CD4-positive, alpha-beta T cell treated with Interferon gamma for 1 hour (primary cell): Measurements from ENCODE around the gene TPX2.
A peak's percentile ranks its signal among the peaks of the same experiment; 100 is the strongest.

Experiments used
- DNase-seq: peaks from one replicate; pipeline ENCODE4 v3.0.0-alpha.2; 2020

TPX2 gene

DNA sequence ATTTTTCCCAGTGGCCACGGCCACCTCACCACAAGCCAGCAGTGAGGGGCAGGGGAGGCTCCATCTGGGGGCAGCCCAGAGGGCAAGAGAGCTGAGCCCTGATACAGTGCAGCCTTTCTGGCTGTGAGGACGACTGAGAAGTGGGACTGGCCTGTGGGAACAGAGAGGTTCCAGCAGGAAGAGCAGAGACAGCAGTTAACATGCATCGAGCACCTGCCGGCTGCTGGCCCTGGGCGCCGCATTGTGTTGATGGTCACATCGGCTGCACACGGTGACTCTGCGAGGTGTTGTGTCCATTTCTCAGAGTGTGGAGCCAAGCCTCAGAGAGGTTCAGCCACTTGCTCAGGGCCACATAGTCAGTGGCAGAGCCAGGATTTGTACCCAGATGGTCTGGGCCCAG lies 96.5 kb downstream of the TPX2 start:
- no peak for DNase-seq

DNA sequence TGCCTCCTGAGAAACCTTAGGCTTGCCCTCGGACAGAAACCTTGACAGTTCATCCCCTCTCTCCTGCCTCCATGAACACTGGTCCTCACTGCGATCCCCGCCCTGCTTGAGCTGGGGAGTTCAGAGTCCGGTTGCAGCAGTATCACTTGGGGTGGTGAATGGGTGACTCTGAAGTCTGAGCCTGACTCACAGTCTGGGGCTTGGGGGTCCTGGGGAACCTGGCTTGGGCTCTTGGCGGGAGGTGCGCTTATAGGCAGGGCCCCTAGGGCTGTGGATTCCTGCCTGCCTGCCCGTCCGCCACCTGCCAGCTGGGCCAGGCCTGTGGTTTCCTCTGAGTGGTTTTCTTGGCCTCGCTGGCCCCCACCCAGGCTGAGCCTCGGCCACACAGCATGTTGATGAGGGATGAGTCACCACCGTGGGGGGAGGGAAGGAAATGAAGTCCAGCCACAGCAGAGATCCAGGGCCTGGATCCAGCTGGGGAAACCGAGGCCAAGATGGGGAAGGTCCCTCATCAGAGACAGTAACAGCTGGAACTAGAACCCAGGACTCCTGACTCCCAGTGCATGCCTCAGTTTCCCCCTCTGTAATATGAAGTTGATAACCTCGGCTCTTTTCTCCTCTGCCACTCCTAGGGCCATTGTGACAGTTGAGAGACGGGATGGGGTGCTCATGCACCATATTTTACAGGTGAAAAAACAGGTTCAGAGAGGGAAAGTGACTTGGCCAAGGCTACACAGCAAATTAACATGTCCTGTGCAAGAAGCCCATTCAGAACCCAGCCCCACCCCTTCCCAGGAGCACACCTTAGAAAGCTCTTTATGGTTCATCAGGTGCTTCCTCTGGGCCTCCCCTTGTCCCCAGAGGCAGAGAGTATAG lies 97.1 kb downstream of the TPX2 start:
- DNase-seq = peak; percentile 68

DNA sequence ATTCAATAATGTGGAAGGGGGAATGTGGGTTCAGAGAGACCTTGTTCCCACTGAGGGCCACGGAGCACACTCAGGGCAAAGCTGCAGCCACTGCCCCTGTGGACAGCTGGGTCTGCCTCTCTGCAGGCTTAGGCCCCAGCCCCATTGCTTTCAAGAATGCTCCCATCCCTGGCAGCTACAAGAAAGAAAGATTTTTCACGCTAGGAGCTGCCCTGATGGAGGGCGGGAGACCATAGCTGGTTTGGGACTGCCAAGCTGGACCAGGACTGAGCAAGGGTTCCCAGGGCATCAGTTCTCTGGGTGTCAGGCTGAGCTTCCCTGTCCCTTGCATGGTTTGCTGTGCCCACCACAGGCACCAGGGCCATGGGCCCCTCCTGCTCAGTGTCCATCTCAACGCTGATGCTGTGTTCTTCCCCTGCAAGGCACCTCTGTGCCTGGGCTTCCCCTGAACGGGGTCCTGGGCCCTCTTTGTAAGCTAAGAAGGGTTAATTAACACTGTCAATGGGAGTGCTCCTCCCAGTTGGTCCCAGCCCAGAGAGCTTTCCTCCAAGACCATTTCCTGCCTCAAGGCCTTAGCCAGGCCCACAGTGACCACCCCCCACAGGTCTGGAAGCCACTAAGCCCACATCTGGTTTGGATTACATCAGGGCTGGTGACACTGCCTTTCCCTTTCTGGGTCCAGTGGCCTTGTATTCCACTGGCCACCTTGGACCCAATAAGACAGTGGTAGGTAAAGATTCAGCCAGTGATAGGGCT lies 97.9 kb downstream of the TPX2 start:
- no peak for DNase-seq

DNA sequence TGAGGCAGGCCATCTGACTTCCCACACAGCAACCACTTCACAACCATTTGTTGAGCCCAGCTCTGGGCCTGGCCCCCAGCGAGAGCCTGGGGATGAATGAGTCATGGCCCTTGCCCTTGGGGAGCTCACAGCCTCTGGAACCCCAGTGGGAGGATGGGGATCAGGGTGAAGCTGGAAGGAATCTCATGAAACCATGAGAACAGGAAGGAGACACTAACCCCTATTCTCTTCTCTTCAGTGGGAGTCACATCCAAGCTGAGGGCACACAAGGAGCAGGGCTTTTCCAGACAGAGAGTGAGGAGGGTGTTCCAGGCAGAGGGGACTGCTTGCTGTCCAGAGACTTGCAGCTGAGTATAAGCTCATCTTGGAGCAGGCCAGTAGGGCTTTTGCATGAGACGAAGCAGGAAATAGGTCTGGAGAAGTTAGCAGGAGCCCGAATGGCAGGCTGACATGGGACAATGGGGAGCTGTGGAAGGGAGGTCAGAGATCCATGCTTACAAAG lies 98.9 kb downstream of the TPX2 start:
- DNase-seq = no peak

DNA sequence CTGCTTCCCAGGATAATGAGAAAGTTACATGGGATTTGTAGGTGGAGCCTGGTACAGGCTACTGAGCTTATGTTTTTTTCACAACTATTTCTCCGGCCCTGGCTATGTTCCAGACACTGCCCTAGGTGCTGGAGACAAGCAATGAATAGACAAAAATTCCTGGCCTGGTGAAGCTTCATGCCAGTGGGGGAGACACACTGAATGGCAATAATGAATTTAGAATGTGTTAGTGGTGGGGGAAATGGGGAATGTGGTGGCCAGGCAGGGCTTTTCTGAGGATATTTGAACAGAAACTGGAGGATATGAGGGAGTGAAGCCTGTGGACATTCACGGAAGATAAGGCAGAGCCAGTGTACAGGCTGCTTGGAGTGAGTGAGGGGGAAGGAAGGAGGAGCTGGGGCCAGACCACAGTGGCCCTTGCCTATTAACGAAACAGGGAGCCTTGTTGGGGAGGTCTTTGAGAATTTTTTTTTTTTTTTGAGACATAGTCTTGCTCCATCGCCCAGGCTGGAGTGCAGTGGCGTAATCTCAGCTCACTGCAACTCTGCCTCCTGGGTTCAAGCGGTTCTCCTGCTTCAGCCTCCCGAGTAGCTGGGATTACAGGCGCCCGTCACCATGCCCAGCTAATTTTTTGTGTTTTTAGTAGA lies 99.7 kb downstream of the TPX2 start:
- no peak for DNase-seq

DNA sequence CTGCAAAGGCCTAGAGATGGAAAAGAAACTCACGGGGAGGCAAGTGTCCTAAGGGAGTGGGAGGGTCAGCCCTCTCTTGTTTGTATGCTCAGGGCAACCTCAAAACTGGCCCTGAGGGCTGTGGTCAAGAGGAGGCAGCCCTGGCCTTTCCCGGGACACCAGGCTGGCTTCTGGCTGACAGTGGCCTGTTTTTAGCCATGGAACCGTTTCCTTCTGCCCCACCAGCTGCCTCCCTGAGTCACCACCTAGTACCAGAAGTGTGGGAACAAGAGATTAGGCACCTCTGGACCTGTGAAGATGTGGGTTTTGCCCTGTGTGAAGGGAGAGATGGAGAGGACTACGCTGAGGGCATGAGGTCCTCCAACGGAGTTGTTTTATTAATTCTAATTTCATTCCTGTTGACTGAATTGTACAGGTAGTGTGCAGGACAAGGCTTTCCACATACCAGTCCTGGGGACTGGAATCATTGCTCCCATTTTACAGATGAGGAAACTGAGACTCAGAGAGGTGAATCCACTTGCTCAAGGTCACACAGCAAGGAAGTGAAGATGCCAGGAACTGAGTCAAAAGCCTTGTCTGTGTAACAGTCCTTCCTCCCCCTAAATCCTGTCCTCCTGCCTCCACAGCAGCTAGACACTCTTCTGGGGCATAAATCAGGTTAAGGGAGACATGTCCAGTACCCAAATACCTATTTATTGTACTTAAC lies 100.8 kb downstream of the TPX2 start:
- no peak for DNase-seq

DNA sequence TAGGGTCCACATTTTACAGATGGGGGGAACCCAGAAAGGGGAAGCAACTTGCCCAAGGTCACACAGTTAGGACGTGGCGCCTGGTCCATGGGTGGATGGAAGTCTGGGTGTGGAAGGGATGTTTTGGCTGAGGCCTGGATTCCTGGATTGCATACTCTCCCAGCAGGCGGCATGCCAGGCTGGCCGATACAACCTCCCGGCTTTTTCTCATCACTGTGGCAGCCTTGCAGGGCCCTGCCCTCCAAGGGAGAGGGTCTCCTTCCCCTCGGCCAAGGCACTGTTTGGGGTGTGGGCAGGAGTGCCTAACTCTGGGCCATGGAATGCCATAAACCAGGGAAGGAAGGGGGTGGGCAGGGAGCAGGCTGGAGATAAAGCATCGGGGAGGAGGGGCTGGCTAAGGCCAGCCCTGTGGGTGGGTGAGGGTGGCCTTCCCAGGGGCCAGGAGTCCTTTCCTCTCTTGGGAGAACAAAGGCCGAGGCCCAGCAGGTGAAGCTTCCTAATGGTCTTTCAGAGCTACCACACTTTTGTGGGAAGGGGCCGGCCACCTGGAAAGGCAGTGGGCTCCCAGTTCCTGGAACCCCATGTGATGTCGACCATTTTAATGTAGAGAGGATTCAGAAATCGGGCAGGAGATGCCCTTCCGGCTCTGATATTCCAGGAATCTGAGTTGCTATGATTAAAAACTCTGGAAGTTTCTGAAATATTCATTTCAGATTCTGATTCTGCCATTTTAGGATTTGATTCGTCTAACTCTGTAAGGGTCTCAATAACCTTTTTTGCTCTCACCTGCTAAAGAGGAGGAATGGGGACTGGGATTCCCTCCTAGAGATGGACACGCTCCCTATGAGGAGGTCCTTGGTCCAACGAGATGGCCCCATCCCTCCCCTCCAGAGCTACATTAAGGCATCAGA lies 102.1 kb downstream of the TPX2 start:
- DNase-seq = no peak

DNA sequence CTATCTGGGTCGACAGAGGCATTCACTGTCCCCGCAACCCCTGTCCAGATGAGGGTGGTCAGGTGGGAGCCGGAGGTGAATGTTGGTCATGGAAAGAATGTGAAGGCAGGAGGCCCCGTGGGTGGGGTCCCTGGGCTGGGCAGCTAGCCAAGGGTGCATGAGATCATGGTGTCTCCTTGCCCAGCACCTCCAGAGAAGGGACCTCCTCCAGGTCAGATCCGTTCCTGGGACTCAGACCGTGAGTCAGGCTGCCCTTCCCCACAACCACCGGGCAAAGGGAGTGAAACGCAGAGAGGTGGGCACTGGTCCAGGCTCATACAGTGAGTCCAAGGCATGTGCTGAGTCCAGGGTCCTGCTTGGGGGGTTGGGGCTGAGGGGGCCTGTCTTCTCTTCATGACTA lies 102.8 kb downstream of the TPX2 start:
- no peak for DNase-seq

DNA sequence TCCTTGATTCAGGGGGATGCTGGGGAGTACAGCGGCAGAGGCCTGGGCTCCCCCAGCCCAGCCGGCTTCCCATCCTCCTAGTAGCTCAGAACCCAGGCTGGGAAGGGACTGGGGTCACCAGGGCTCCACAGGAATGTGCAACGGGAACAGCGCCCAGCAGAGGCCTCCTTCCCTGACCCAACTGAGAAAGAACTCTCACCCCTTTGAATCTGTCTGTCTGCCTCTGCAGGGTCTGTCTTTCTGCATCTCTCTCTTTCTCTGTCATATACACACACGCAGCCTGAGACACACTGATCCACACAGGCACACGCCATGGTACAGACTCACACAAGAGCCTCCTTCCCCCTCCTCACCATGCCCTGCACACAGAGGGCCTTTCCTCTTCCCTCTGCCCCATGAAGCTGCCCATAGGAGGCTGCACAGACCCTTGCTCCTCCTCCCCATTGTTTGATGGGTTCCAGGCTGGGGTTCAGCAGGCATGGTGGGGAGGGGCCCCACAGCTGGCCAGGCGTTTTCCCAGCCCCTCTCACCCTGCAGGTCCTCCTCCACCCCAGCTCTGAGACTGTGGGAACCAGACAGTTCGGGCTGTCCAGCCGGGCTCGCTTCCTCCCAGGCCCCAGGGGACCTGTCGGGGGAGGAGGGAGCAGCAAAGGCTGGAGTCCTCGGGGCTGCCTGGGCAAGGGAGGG lies 103.5 kb downstream of the TPX2 start:
- DNase-seq = no peak

DNA sequence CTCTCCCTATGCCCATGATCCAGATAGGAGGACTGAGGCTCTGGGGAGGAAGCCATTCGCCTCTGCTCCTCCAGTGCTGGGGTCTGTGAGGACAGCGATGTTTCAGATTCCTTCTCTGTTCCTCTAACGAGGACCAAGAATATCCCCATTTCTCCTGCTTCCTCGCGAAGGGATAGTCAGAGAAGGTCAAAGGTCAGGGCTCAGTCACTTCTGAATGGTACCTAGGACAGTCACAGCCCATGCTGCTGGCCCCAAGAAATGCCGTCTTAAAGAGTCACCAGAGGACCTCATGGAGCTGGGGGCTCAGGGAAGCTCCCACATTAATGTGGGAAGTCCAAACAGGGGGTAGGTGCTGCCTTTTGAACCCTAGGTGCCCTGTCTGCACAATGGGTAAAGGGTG lies 104.2 kb downstream of the TPX2 start:
- DNase-seq = no peak

DNA sequence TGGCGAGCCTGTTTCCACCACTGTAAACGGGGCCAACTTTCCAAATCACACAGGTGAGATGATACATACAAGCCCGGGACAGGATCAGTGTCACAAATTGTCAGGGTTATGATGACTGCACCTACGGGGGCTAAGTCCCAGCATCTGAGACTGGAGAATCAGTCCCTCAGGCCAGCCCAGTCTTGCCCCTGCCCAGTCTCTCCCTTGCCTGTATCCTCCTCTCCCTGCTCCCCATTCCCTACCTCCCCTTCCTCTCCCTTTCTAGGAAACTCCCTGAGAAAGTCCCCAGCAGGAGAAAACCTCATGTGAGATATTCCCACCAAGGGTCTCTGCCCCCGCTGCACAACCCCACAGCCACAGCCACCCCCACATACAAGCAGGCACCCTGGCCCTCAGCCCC lies 104.8 kb downstream of the TPX2 start:
- DNase-seq = no peak

DNA sequence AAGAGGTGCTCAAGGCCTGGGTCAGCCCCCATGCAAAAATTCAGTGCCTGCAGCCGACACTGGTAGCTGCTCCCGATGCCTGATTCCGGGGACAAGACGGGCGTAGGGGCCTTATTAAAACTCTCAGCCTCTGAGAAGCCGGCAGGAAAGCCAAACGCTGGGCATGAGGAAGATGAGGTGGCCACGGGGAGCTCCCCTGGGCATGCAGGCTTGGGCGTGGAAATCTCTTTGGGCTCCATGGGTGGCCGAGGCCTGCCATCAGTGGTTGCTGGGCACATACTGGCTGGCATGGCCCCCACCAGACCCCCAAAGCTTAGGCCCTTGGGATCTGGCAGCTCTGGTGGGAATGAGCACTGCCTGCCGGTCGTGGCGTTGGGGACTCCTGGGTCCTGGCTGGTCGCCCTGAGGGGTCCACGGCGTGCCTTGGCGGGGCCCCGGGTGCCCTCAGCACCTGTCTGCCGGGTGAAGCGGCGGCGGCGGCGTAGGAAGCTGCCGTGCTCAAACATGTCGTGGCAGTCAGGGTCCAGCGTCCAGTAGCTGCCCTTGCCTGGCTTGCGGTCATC lies 105.7 kb downstream of the TPX2 start:
- no peak for DNase-seq

DNA sequence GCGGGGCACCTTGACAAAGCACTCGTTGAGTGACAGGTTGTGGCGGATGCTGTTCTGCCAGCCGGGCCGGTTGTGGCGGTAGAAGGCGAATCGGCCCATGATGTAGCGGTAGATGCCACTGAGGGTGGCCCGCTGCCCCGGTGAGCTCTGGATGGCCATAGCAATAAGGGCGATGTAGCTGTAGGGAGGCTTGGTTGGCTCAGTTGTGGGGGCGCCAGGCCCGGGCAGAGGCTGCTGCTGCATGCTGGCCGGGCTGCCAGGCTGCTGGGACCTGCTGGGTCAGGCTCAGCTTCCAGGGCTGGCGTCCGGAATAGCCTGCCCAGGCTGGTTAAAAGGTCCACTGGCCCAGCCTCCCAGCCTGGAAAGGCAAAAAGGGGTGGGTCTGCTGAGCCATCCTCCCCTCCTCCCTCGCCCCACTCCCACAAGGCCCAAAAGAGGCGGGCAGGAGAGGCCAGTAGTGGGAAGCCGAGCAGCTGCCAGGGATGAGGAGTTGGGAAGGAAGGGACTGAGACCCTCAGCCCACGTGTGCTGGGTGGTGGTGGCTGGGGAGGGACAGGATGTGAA lies 106.3 kb downstream of the TPX2 start, which contains the start of gene FOXS1:
Gene FOXS1, minus strand, starts transcription at position 305 of the 564 bp plus-strand sequence. Its CDS starts 62 bp downstream, at position 243.
- no peak for DNase-seq

DNA sequence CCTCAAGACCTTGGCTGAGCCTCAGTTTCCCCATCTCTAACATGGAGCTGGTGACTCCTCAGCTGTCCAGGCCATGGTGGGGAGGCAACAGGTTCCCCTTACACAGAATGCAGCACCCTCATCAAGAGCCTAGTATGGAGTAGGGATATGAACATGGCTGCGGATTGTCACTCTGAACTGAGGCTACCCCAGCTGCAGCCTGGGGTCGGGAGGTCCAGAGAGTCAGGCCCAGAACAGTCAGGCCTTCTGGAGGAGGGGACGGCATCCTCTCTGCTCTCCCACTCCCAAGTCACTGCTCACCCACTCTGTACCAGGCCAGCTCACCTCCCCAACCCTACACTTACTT lies 107.7 kb downstream of the TPX2 start:
- no peak for DNase-seq

DNA sequence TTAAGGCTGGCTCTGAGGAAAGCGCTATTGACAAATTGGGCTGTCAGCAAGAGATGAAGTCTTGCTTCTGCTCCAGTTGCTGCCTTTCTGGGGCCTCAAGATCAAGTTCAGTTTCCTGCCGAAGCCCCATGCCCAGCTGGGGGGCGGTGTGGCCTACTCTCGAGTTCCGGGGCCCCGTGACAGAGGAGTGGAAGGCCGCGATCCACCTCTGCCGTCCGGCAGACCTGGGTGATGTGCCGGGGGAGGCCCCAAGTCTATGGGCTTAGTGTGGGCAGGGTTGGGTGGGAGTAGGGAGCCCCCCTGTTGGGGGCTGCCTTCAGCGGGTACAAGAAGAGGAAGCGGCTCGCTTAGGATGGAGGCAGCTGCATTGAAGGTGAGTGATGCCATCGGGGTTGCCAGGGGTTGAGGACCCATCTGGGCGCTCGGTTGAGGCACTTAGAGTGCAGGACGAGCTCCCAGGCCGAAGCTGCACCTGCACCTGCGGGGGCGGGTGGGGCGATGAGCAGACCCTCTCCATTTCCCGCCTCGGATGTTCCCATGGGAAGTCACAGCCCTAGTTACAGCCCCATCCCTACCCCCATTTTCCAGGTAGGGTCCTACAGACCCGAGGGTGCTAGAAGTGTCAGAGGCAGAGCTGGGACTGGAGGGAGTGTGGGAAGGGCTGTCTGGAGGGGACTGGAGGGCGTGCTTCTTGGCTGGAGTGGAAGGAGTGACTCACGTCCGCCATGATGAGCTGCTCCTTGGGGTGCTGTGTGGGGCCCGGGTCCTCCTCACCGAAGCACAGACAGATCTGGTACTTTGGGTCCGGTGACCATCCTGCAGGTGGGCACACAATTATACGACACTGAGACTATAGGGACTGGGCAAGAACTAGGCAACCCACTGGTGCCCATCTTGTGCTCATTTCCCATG lies 109.3 kb downstream of the TPX2 start:
- no peak for DNase-seq

DNA sequence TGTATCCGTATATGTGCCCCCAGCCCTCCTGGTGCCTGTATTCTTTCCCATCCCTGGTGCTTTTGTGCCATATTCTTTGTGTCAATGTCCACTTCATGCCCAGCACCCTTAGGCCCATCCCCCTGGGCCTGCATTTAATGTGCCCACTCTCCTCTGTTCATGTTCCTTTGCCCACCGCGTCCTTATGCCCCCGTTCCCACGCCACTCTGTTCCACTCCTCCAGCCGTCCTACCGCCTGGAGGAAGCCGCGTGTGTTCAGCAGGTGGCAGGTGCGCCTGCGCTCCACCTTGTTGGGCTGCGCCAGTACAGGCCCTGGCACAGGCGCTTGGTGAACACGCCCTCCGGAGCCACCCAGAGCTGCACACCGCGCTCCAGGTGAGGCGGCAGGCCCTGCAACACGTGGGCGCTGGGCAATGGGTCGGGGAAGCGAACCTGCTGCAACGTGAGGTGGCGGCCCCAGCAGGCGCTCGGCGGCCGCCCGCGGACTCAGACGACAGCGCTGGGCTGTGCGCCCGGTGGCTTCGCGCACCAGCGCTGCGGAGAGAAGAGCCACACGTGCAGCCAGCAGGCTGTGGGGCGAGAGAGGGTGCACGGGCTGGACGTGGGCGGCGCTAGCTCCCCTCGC lies 110.3 kb downstream of the TPX2 start:
- DNase-seq = no peak
